Measurements from ENCODE around the gene SPATA13. TPM values are rescaled to one million over a fixed set of nuclear protein-coding genes. Genes with fewer than 3 reads are reported as not detected.

The SPATA13 gene
- total RNA-seq, 1 donor from 2014 or later, result 5.1 TPM

DNA sequence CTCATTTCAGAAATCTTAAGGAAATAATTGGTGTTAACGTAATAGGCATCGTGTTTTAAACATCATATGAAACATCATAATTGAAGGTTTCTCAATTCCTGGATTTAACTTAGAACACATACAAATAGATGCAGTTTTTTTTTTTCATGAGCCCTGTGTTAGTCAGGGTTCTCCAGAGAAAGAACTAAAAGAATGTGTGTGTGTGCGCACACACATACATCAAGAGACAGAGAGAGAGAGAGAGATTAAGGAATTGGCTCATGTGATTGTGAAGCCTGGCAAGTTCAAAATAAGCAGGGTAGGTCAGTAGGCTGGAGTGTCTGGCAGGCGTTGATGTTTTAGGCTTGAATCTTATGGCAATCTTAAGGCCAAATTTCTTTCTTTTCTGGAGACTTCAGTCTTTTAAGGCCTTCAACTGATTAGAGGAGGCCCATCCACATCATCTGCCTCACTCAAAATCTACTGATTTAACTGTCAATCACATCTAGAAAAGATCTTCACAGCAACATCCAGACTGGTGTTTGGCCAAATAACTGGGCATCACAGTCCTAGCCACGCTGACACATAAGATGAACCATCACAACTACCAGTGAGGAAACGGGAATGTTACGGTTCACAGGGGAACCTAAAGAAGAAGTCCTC, 25.2 kb downstream of the SPATA13 start:
- no peak overlapping the region for H3K27ac Mint-ChIP-seq (ENCODE audit: unreplicated experiment)
- H3K9me3 Mint-ChIP-seq (ENCODE audit: low read depth), result peaks cover 9% of the 10 kb centered on the region
- no peak overlapping the region for H3K4me3 Mint-ChIP-seq (ENCODE audit: unreplicated experiment)
- no peak for TF ChIP-seq CTCF (IDR thresholded peaks at IDR 0.05)
- no peak for DNase-seq (ENCODE audit: low spot score)
- H3K27me3 Mint-ChIP-seq (ENCODE audit: low read depth), result no peaks in the 10 kb centered on the region
- peaks cover 3% of the 10 kb centered on the region for H3K4me1 Mint-ChIP-seq (ENCODE audit: low read depth)
- H3K36me3 Mint-ChIP-seq (ENCODE audit: low read depth), result peaks cover 1% of the 10 kb centered on the region

GRCh38 chr13:24187185-24187584, 26.7 kb downstream of the SPATA13 start:
- TF ChIP-seq CTCF (IDR thresholded peaks at IDR 0.05), result no peak
- DNase-seq (ENCODE audit: low spot score), result no peak
- Mint-ChIP-seq H3K27ac (ENCODE audit: unreplicated experiment) (no peak overlapping the region), H3K27me3 (ENCODE audit: low read depth) (no peaks in the 10 kb centered on the region), H3K4me3 (ENCODE audit: unreplicated experiment) (no peak overlapping the region), H3K4me1 (ENCODE audit: low read depth) (no peaks in the 10 kb centered on the region), H3K36me3 (ENCODE audit: low read depth) (peaks cover 1% of the 10 kb centered on the region), H3K9me3 (ENCODE audit: low read depth) (peaks cover 9% of the 10 kb centered on the region)

DNA sequence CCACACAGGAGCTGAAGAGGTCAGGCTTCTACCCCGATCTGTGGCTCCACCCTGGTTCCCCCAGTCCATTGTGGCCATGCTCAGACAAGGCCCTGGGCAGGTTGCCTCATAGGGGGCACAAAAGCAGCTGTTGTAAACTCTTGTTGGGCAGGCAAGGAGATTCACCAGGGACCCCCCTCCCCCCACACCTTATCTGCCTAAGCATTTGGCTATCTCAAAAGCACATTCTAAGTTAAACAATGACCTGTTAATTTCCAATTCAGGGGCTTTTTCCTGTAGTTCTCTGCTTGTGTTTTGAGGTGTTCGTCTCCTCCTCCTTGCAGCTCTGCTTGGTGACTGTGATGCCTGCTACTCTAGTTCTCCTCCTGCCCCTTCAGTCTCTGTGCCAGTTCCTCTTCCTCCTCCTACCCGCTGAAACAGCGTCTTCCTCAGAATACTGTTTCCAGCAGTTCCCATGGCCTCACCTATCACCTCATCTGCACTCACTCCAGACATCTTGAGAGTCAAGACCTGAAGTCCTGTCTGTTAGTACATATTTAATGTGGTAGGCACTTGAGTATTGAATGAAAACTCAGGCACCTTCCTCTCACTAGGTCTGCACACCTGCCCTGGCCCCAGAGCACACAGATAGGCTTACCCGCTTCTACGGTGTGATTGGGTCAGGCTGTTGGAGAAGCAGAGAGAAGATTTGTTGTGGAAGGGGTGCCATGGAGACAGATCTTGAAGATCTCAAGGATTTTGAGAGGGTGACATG, 31.7 kb downstream of the SPATA13 start:
- H3K27me3 Mint-ChIP-seq (ENCODE audit: low read depth), result no peaks in the 10 kb centered on the region
- H3K4me1 Mint-ChIP-seq (ENCODE audit: low read depth), result no peaks in the 10 kb centered on the region
- DNase-seq (ENCODE audit: low spot score), result no peak
- no peak for TF ChIP-seq CTCF (IDR thresholded peaks at IDR 0.05)
- no peak overlapping the region for H3K27ac Mint-ChIP-seq (ENCODE audit: unreplicated experiment)
- H3K36me3 Mint-ChIP-seq (ENCODE audit: low read depth), result no peaks in the 10 kb centered on the region
- H3K9me3 Mint-ChIP-seq (ENCODE audit: low read depth), result peaks cover 9% of the 10 kb centered on the region
- no peak overlapping the region for H3K4me3 Mint-ChIP-seq (ENCODE audit: unreplicated experiment)

- no peaks in the 10 kb centered on the region for H3K36me3 Mint-ChIP-seq (ENCODE audit: low read depth)
- H3K27me3 Mint-ChIP-seq (ENCODE audit: low read depth), result no peaks in the 10 kb centered on the region
- no peak overlapping the region for H3K27ac Mint-ChIP-seq (ENCODE audit: unreplicated experiment)
- TF ChIP-seq CTCF (IDR thresholded peaks at IDR 0.05), result no peak
- no peak overlapping the region for H3K4me3 Mint-ChIP-seq (ENCODE audit: unreplicated experiment)
- H3K9me3 Mint-ChIP-seq (ENCODE audit: low read depth), result peaks cover 9% of the 10 kb centered on the region
- no peak for DNase-seq (ENCODE audit: low spot score)
- no peaks in the 10 kb centered on the region for H3K4me1 Mint-ChIP-seq (ENCODE audit: low read depth)
These were observed 32.3 kb downstream of the SPATA13 start for GRCh38 chr13:24192811-24193162.

GRCh38 chr13:24194447-24194846, 33.9 kb downstream of the SPATA13 start:
- Mint-ChIP-seq H3K27me3 (ENCODE audit: low read depth) (no peaks in the 10 kb centered on the region), H3K36me3 (ENCODE audit: low read depth) (no peaks in the 10 kb centered on the region), H3K4me3 (ENCODE audit: unreplicated experiment) (no peak overlapping the region), H3K9me3 (ENCODE audit: low read depth) (no peaks in the 10 kb centered on the region), H3K4me1 (ENCODE audit: low read depth) (no peaks in the 10 kb centered on the region), H3K27ac (ENCODE audit: unreplicated experiment) (no peak overlapping the region)
- TF ChIP-seq CTCF (IDR thresholded peaks at IDR 0.05), result no peak
- DNase-seq (ENCODE audit: low spot score), result no peak
